Measurements from ENCODE around the gene ROR1. TPM values are rescaled to one million over a fixed set of nuclear protein-coding genes. Genes with fewer than 3 reads are reported as not detected.

The ROR1 gene
- total RNA-seq, 1 experiment from 2014 or later: 19.0 TPM

GRCh38 chr1:64209221-64209620 is 435.4 kb downstream of the ROR1 start:
- Histone ChIP-seq H3K27ac (no peak overlapping the region), H3K4me2 (no peak overlapping the region), H3K9me3 (ENCODE audit: insufficient read depth, low read depth) (no peaks in the 10 kb centered on the region), H3K9me2 (ENCODE audit: insufficient read depth) (no peaks in the 10 kb centered on the region), H3F3A (ENCODE audit: insufficient read depth, low read depth) (no peaks in the 10 kb centered on the region), H3K4me3 (no peak overlapping the region), H3K27me3 (ENCODE audit: insufficient read depth, low read depth) (no peaks in the 10 kb centered on the region), H4K20me1 (ENCODE audit: insufficient read depth) (no peaks in the 10 kb centered on the region; the same call in 1 of the 2 replicates), H3K4me1 (replicated peaks; ENCODE audit: insufficient read depth) (0 out of 2 replicates have a peak, but pooled peaks cover 4% of the 10 kb centered on the region), H3K79me2 (ENCODE audit: low read depth) (no peaks in the 10 kb centered on the region), H2AFZ (no peak overlapping the region), H3K36me3 (ENCODE audit: low read depth) (no peaks in the 10 kb centered on the region)
- TF ChIP-seq EZH2 (IDR thresholded peaks at IDR 0.05; ENCODE audit: low read depth): no peak
- no peak for TF ChIP-seq CTCF (conservative IDR thresholded peaks at IDR 0.05)
- intact Hi-C loops (cut with micrococcal nuclease; ENCODE audit: unreplicated experiment): no loop called here
- DNase-seq: no peak
- BruUV-seq (replicated peaks): no TSS peak
- ChIA-PET POLR2A (ENCODE audit: unreplicated experiment) (no interaction called here), CTCF (no interaction called here)

DNA sequence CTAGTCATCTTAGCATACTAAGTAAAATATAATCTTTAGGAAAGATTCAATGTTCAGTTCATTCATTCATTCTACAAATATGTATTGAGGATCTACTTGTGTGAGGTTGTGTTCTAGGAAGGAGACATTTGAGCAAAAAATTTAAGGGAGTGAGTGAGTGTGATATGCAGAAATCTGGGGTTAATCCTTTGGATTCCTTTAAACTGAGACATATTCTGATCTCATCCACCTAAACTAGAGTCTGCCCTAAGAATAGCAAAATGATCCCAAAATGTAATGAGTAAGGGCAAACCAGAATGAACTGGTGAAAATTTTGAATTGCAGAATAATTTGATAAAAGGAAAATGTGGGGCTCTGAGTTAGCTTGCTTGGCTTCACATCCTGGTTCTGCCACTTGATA is 438.2 kb downstream of the ROR1 start:
- H3K9me3 ChIP-seq (ENCODE audit: insufficient read depth, low read depth): peaks cover 3% of the 10 kb centered on the region; the same call in 1 of the 2 replicates
- H3K36me3 ChIP-seq (ENCODE audit: low read depth): no peaks in the 10 kb centered on the region
- ChIA-PET CTCF (no interaction called here), POLR2A (ENCODE audit: unreplicated experiment) (no interaction called here)
- H3K4me2 ChIP-seq: no peak overlapping the region
- TF ChIP-seq CTCF (conservative IDR thresholded peaks at IDR 0.05): no peak
- TF ChIP-seq EZH2 (IDR thresholded peaks at IDR 0.05; ENCODE audit: low read depth): no peak
- H3K4me3 ChIP-seq: no peak overlapping the region
- no peaks in the 10 kb centered on the region; the same call in 1 of the 2 replicates for H4K20me1 ChIP-seq (ENCODE audit: insufficient read depth)
- no peak overlapping the region for H3K27ac ChIP-seq
- H3F3A ChIP-seq (ENCODE audit: insufficient read depth, low read depth): no peaks in the 10 kb centered on the region
- no peaks in the 10 kb centered on the region for H3K79me2 ChIP-seq (ENCODE audit: low read depth)
- no peak overlapping the region for H2AFZ ChIP-seq
- 0 out of 2 replicates have a peak, but pooled peaks cover 4% of the 10 kb centered on the region for H3K4me1 ChIP-seq (replicated peaks; ENCODE audit: insufficient read depth)
- no TSS peak for BruUV-seq (replicated peaks)
- DNase-seq: no peak
- no peaks in the 10 kb centered on the region for H3K9me2 ChIP-seq (ENCODE audit: insufficient read depth)
- intact Hi-C loops (cut with micrococcal nuclease; ENCODE audit: unreplicated experiment): no loop called here
- no peaks in the 10 kb centered on the region for H3K27me3 ChIP-seq (ENCODE audit: insufficient read depth, low read depth)

DNA sequence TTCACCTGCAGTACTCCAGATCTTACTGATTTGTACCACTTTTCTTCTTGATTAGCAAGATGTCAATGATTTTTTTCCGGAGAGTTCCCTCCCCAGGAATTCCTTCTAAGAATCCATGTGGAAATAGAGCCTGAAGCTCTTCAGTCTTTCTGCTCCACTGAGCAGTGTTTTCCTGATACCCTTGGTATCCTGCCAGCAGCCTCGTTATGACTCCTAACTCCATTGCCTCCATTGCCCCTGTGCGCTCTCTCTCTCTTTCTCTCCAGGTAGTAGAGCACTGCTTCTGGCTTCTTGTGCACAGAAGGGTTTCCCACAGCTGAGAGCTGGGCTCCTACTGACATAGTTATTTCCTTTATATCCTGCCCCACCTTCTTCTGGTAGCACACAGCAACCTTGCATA is 441.8 kb downstream of the ROR1 start:
- Histone ChIP-seq H3K79me2 (ENCODE audit: low read depth) (no peaks in the 10 kb centered on the region), H3K4me1 (replicated peaks; ENCODE audit: insufficient read depth) (0 out of 2 replicates have a peak, but pooled peaks cover 4% of the 10 kb centered on the region), H3K27ac (no peak overlapping the region), H2AFZ (no peak overlapping the region), H3K4me3 (no peak overlapping the region), H3K9me2 (ENCODE audit: insufficient read depth) (no peaks in the 10 kb centered on the region), H3K9me3 (ENCODE audit: insufficient read depth, low read depth) (peaks cover 6% of the 10 kb centered on the region; the same call in 1 of the 2 replicates), H3K36me3 (ENCODE audit: low read depth) (no peaks in the 10 kb centered on the region), H3K27me3 (ENCODE audit: insufficient read depth, low read depth) (no peaks in the 10 kb centered on the region), H3K4me2 (no peak overlapping the region), H3F3A (ENCODE audit: insufficient read depth, low read depth) (no peaks in the 10 kb centered on the region), H4K20me1 (ENCODE audit: insufficient read depth) (no peaks in the 10 kb centered on the region)
- intact Hi-C loops (cut with micrococcal nuclease; ENCODE audit: unreplicated experiment): no loop called here
- CTCF ChIA-PET: interaction anchor here (1.1 kb wide), 1 partner anchor 524 kb away, joined by 4 read pairs; no protein-coding TSS in a partner anchor
- BruUV-seq (replicated peaks): no TSS peak
- TF ChIP-seq CTCF (conservative IDR thresholded peaks at IDR 0.05): no peak
- TF ChIP-seq EZH2 (IDR thresholded peaks at IDR 0.05; ENCODE audit: low read depth): no peak
- POLR2A ChIA-PET (ENCODE audit: unreplicated experiment): no interaction called here
- DNase-seq: no peak
